NCI-H146 treated with DMSO at 0.1 percent for 48 hours (cell line): Measurements from ENCODE around the gene FAM24A.

Experiments
- DNase-seq: peaks from one replicate; lab custom pipeline; 2025; ENCODE audit not compliant: unreplicated experiment; lab: John Stamatoyannopoulos, UW

Gene FAM24A

DNA sequence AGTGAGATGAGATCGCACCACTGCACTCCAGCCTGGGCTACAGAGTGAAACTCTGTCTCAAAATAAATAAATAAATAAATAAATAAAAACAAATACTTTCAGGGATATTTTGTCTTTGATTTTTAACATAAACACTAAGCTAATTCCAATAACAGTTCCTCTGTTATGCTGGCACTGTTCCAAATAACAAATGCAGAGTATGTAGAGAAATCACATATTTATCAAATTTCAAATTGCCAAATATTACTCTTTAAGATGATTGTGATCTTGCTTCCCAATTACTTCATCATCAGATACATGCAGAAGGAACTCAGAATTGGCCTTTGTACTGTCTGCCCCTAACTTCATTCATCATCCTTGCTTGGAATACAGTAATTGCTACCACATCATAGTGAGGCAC, 19.7 kb downstream of the FAM24A start:
- no peak for DNase-seq

DNA sequence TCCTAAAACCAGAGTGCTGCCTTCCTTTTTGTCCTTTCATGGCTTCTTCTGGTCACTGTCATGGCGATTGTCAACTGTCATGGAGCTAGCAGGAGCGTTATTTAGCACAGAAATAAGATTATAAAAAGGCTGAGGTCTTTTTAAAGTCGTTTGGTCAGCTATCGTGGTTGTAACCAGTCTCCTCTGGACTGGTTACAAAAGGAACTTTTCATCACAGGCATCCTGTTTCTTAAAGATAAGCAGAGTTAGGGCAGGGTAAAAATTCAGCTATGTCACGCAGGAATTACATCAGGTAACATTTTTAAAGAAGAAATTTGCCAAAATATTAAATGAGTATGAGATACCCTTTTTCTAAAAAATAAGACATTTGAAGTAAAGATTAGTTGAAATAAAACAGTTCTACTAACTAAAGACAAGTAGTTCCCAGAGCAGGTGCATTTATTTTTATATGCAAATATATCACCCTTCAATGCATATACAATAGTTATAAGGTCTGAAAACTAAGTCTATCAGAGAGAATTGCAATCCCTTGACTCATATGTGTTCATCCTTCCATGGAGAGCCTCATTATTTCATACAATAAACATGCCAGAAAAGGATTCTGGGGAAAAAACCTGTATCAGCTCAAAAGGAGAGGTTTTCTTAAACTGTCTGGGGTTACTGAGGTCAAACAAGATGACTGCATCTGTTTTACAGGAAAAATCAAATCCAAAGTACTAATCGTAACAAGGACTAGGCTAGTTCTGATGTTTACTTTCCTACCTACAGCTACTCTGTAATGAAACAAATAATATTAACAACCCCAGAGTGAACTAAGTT, 20.9 kb downstream of the FAM24A start:
- DNase-seq = no peak

DNA sequence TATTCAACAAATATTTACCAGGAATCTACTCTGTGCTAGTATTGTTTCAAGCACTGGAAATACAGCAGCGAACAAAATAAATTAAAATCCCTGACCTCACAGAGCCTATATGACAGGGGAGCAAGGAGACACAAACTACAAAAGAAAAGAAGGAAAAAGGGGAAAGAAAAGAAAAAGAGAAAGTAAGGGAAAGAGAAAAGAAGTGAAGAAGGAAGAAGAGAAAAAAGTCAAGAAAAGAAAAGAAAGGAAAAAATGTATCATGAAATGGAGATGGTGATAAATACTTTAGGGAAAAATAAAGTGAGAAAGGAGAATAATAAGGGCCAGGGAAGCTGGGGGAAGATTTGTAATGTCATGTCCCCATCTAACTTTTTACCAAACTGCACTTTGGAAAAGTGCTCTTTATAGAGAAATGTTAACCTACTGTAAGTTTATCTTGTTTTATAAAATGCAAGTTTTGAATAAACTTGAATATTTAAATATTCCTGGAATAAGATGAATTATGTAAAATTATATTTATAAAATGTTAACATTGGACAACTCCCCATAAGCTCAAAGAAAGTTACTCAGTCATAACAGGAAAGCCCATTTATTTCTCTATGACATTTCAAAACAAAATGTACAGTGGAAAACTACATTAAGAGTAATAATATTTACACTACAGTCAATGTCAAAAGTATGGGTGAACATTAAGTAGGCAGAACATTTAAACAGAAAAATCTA, 28.9 kb downstream of the FAM24A start:
- DNase-seq = no peak

DNA sequence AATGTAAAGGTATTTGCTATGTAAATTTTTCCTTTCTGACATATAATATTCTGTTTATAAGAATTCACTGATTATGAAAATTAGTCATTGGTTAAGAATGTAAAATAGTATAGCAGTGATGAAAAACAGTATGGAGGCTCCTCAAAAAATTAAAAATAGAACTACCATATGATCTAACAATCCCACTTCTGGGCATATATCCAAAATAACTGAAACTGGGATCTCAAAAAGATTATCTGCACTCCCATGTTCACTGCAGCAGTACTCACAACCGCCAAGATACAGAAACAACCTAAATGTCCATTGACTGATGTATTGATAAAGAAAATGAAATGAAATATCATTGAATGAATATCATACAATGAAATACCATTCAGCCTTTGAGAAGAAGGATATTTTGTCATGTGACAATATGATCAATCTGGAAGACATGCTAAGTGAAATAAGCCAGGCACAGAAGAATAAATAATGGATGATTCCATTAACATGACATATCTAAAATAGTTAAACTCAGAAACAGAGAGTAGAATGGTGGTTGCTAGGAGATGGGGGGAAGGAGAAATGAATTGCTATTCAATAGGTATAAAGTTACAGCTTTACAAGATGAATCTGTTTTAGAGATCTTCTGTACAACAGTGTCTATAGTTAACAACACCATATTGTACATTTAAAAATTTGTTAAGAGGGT, 29.6 kb downstream of the FAM24A start:
- no peak for DNase-seq

DNA sequence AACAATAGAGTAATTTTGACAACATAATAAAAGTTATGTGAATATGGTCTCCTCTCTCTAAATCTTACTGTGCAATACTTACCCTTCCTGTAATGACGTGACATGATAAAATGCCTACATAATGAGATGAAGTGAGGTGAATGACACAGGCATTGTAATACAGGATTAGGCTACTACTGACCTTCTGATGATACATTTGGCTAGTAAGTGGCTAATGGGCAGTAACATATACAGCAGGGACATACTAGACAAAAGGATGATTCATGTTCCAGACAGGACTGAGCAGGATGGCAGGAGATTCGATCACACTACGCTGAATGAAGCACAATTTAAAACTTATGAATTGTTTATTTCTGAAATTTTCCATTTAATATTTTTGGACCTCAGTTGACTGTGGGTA, 38.9 kb downstream of the FAM24A start:
- DNase-seq = no peak

DNA sequence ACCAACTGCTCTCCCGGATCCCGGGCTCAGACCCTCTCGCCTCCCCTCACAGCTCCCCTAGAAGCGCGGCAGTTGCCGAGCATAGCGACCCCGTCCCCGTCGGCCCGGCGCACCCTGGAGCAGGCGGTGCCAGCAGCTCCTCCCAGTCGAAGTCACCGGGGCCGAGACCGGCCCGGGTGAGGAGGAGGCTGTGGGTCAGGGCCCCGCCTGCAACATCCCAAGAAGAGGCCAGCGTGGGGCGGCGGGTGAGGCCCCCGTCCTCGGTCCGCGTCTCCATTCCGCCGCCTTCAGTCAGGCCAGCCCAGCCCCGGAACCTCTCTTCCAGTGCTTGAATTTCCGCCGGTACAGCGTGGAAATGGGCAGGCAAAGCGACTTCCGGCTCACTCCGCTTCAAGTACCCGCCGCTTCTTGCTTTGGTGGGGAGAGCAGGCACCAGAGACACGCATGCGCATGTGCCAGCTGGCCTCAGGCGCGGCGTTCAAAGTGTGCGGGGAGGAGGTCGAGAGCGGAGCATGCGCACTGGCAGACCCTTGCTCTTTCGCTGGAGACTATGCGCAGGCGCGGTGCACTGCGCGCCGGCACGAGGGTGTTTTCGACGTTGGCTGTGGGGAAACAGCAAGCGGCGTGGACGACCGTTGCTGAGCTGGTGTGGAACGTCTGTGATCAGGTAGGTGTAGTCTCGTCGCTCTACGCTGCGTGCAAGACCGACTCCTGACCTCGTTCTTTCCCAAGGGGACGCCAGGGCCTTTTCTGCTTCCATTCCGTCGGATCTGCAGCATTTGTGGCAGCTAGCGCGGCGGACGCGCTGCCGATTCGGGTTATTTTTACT, 43.7 kb downstream of the FAM24A start, which contains the start of gene C10orf88:
Gene C10orf88, minus strand, starts transcription at position 326 of the 829 bp plus-strand sequence. Its CDS starts 49 bp downstream, at position 277.
- peak; percentile 95 for DNase-seq

DNA sequence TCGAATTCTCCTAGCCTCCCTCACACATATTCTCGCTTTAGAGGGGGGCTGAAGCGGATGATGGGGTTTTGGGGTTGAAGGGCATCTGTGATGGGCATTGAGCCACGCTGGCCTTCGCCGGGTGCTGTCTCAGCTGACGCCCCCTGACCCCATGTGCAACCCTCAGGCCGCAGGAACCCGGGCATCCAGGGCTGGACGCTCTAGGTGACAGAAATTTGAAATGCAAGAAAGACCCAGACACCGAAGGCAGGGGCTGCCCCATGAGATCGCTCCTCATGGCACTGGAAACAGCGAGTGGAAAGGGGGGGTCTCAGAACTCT, 44.3 kb downstream of the FAM24A start:
- DNase-seq = no peak

DNA sequence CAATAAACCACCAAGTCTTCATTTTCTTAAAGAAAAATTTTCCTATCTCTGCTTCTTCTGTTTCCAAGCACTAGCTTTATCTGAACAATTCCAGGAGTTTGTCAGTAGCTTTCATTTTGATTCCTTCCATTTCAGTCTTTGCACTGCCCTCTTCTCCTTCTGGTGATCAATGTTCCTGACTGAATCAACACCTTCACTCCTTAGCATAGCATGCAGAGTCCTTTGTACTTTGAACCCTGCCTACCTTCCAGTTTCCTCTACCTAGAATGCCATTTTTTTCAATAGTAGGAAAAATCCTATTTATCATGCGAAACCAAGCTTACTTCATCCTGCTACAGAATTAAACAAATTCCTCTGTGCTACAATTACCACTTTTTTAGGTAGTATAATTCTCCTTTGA, 45.5 kb downstream of the FAM24A start:
- no peak for DNase-seq

DNA sequence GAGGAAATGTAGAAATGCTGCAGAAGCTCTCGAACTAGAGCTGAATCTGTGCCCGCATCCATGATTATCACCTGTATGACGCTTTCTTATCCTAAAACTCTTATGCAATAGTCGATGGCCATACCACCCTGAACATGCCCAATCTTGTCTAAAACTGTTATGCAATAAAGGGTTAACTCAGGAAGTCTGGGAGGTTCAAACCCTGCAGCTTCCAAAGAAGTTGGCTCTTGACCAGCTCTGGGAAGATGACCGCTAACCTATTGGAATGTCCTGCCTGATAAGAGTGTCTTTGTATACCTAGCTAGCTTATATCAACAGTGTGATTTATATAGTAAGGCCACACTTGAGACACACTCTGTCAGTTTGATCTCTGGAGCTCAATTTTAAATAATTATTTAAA, 47.1 kb downstream of the FAM24A start:
- DNase-seq = no peak

DNA sequence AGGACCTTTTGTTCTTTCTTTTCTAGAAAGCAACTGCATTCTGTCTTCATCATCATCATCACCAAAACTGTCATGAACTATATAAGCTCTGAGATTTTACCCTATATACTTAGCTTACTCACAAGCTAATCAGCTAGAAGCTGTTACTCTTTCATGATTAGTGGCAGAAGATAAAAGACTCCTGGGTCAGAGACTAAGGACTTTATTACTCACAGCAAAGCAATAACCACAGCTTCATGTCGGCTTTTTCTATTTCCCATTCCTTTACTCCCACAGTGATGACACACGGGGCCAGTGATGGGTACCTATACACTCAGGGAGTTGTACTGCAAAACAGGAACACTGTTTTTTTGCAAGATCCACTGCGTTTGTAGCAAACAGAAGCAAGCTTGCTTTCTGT, 52.0 kb downstream of the FAM24A start:
- DNase-seq = no peak
